IPS-20b (cell line): Measurements from ENCODE around the gene AMOT.

ENCODE experiments used
- H3K27ac ChIP-seq: one replicate; pipeline ENCODE4 v1.5.1; 2013; ENCODE audit warnings: low read length
- H3K27me3 ChIP-seq: 2 replicates; pipeline ENCODE4 v1.6.1; 2013; ENCODE audit warnings: mild to moderate bottlenecking, low read length, inconsistent platforms; ENCODE audit not compliant: insufficient read depth
- H3K36me3 ChIP-seq: 2 replicates; pipeline ENCODE4 v1.6.1; 2013; ENCODE audit warnings: low read depth, mild to moderate bottlenecking, inconsistent platforms, low read length, moderate library complexity; ENCODE audit not compliant: insufficient read depth
- H3K4me1 ChIP-seq: 2 replicates; pipeline ENCODE4 v1.6.1; 2013; ENCODE audit warnings: mild to moderate bottlenecking, control low read depth, inconsistent platforms, low read length, moderate library complexity; ENCODE audit not compliant: insufficient read depth
- H3K4me3 ChIP-seq: 2 replicates; pipeline ENCODE4 v1.5.1; 2013; ENCODE audit warnings: mild to moderate bottlenecking, low read length, inconsistent platforms
- H3K9ac ChIP-seq: 2 replicates; pipeline ENCODE4 v1.6.1; 2013; ENCODE audit warnings: low read depth, mild to moderate bottlenecking, inconsistent platforms, low read length, moderate library complexity
- H3K9me3 ChIP-seq: 2 replicates; pipeline ENCODE4 v1.6.1; 2013; ENCODE audit warnings: mild to moderate bottlenecking, low read depth, low read length, inconsistent platforms; ENCODE audit not compliant: insufficient read depth

Gene AMOT, protein sequence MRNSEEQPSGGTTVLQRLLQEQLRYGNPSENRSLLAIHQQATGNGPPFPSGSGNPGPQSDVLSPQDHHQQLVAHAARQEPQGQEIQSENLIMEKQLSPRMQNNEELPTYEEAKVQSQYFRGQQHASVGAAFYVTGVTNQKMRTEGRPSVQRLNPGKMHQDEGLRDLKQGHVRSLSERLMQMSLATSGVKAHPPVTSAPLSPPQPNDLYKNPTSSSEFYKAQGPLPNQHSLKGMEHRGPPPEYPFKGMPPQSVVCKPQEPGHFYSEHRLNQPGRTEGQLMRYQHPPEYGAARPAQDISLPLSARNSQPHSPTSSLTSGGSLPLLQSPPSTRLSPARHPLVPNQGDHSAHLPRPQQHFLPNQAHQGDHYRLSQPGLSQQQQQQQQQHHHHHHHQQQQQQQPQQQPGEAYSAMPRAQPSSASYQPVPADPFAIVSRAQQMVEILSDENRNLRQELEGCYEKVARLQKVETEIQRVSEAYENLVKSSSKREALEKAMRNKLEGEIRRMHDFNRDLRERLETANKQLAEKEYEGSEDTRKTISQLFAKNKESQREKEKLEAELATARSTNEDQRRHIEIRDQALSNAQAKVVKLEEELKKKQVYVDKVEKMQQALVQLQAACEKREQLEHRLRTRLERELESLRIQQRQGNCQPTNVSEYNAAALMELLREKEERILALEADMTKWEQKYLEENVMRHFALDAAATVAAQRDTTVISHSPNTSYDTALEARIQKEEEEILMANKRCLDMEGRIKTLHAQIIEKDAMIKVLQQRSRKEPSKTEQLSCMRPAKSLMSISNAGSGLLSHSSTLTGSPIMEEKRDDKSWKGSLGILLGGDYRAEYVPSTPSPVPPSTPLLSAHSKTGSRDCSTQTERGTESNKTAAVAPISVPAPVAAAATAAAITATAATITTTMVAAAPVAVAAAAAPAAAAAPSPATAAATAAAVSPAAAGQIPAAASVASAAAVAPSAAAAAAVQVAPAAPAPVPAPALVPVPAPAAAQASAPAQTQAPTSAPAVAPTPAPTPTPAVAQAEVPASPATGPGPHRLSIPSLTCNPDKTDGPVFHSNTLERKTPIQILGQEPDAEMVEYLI

DNA sequence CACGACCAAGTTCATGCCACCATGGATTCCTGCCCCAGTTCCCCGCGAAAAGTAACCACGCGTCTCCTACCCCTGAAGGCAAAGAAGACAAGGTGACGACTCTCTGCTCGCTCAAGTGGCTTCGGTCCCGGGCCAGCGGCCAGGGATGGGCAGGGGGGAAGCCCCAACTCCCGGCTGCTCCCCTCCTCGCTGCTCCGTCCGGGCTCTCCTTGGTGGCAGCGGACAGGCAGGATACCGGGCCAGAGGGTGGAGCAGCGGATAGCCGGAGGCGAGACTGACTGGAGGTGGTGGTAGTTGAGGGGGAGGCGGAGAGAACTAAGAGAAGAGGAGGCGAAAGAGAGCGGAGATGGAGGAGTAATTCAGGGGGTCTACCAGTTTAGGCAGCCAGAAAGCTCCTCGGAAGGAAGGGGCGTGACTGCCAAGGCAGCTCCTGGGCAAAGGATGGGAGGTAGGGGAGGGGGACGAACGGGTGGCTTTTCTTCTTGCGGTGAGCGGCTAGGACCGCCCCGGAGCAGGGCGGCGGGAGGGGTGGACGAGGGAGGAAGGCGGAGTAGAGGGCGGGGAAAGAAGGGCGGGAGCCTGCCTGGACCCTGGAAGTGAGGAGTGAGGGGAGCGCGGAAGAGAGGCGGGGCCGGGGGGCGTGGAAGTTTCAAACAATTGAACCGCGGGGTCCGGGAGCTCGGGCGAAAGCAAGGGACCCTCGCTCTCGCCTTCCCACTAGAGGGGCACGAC lies at the start of gene AMOT:
Gene AMOT, minus strand, starts transcription at position 450 of the 732 bp plus-strand sequence. CDS start 17,705 bp downstream, outside the sequence.
- no peaks in the 10 kb centered on the region for H3K36me3 ChIP-seq
- H3K9ac ChIP-seq, result peak within 1 kb of the TSS; percentile 77; the same call in 1 of the 2 replicates
- no peak within 1 kb of the TSS for H3K27ac ChIP-seq
- H3K27me3 ChIP-seq, result peaks cover 32% of the 10 kb centered on the region
- H3K9me3 ChIP-seq, result no peaks in the 10 kb centered on the region
- peaks cover 8% of the 10 kb centered on the region; the same call in 1 of the 2 replicates for H3K4me1 ChIP-seq
- peak within 1 kb of the TSS; percentile 88 for H3K4me3 ChIP-seq

DNA sequence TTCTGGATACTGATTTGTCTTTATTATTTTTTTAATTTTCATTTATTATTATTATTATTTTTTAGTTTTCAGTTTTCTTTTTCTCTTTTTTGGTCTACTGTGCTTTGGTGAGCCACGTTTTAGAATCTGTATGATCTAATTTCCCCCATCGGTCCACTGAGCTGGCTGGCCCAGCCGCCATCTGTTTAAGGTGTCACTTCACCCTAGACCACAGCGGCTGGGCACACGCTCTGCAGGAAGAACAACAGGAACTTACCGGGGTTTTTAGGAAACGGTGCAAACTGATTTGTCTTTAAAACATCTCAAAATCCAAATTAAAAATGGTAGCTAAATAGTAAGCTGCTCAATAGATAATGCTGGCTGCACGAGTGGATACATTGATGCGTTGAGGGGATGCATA lies 48.8 kb upstream of the AMOT start:
- Histone ChIP-seq H3K4me3 (no peak overlapping the region), H3K9me3 (no peaks in the 10 kb centered on the region), H3K36me3 (no peaks in the 10 kb centered on the region), H3K4me1 (no peaks in the 10 kb centered on the region), H3K27me3 (no peaks in the 10 kb centered on the region), H3K9ac (no peak overlapping the region), H3K27ac (no peak overlapping the region)

DNA sequence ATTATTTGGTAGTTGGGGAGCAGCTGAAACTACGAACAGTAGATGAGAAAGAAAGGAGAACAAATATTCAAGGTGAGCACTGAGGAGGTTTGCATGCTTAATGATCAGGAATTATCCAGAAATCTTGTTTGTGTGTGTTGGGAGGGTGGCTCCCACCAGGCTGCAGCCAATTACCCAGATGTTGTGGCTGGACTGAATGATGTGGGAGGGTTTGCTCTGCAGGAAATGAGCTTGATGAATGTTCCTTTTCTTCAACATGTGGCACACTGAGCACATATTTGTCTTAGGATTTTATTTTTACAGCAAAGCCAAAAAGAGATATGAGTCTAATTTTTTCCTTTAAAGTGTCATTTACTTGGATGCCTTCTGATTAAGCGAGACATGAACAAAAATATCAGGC lies 48.3 kb upstream of the AMOT start:
- H3K4me1 ChIP-seq, result no peaks in the 10 kb centered on the region
- no peaks in the 10 kb centered on the region for H3K27me3 ChIP-seq
- H3K9me3 ChIP-seq, result no peaks in the 10 kb centered on the region
- no peak overlapping the region for H3K9ac ChIP-seq
- no peak overlapping the region for H3K4me3 ChIP-seq
- no peak overlapping the region for H3K27ac ChIP-seq
- no peaks in the 10 kb centered on the region for H3K36me3 ChIP-seq

DNA sequence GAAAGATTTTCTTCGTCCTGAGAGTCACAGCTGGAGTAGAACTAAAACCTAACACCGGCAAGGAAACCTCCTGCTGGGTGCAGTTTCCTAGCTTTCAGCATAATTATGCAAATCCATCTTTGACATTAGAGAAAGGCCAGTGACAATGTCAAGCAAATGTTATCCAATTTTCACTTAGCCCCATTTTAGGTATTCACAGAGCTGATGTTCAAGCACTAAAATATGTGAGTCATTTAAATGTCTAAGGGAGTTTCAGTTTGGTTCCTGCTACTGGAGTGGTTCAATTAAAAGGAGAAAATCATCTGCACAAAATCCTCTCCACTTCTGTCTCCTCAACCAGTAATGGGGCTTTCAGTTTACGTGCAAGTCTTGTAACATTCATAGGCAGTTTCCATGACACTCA lies 37.1 kb upstream of the AMOT start:
- Histone ChIP-seq H3K27me3 (no peaks in the 10 kb centered on the region), H3K4me3 (no peak overlapping the region), H3K27ac (no peak overlapping the region), H3K9ac (no peak overlapping the region), H3K9me3 (no peaks in the 10 kb centered on the region), H3K36me3 (no peaks in the 10 kb centered on the region), H3K4me1 (no peaks in the 10 kb centered on the region)

DNA sequence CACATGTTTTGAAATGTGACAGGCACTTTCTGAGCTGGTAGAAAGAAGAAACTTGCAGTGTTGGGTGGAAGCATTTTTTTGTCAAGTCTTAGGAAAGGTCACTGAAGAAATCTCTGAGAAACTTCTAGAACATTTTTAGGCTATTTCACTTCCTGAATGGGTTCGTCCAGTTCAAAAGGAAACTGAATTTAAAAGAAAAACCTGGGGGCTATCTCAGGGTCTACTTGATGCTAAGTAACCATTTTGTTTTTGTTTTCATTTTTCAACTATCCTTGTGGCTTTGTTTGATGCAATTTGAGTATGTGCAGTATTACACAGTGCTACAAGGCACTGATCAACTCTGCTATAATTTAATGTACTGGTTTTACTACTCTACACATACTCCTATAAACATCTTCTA lies 34.0 kb upstream of the AMOT start:
- Histone ChIP-seq H3K27ac (no peak overlapping the region), H3K27me3 (no peaks in the 10 kb centered on the region), H3K9me3 (no peaks in the 10 kb centered on the region), H3K4me1 (no peaks in the 10 kb centered on the region), H3K4me3 (no peak overlapping the region), H3K9ac (no peak overlapping the region), H3K36me3 (no peaks in the 10 kb centered on the region)

DNA sequence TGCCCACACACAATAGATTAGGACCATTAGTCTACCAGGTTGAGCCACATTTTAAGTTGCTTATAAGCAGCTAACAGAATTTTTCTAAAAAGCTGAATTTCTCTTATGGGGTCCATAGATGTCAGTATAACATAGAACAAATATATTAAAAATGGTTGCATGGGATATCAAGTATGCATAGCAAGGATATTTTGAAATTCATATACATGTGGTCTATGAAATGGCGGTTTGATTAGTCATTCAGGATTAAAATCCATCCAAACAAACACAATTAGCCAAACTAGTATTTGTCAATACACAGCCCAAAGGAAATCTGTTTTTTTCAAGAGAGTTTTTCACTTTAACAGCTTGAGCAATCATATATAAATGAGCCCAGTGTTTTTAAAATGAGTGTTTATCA lies 33.5 kb upstream of the AMOT start:
- H3K4me3 ChIP-seq, result no peak overlapping the region
- no peaks in the 10 kb centered on the region for H3K27me3 ChIP-seq
- no peak overlapping the region for H3K27ac ChIP-seq
- H3K9me3 ChIP-seq, result no peaks in the 10 kb centered on the region
- H3K36me3 ChIP-seq, result no peaks in the 10 kb centered on the region
- no peak overlapping the region for H3K9ac ChIP-seq
- H3K4me1 ChIP-seq, result no peaks in the 10 kb centered on the region

DNA sequence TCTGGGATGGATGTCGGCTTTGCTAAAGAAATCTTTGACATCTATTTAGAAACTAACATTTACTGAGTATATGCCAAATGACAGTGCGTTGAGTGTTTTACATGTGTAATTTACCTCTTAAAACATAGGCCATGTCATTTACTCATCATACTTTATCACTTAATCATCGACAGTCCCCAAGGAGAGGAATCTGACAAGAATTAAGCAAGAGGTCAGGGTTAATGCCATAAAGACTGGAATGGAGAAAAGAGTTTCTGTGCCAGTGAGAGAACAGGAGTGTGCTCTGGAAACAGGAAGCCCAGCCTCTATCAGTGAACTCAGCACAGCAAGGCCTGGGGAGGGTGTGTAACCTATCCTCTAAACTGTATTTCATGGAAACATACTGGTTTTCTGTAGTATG lies 28.0 kb upstream of the AMOT start:
- Histone ChIP-seq H3K36me3 (no peaks in the 10 kb centered on the region), H3K9me3 (no peaks in the 10 kb centered on the region), H3K4me3 (no peak overlapping the region), H3K9ac (no peak overlapping the region), H3K27ac (no peak overlapping the region), H3K27me3 (no peaks in the 10 kb centered on the region), H3K4me1 (no peaks in the 10 kb centered on the region)

DNA sequence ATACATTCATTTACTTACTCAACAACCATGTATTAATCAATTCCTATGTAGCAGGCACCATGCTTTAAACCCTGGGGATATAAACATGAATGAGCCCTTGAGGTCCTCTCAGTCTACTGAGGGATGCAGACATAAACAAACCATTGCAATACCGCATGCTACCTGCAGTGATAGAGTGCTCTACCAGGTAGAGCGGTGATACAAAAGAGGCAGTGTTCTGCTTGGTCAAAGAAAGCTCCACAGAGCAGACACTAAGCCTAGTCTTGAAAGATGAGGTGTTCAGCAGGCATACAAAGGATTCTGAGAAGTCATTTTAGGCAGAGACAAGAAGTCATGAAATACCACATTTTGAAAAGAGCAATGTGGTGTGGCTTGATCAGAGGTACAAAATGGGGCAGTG lies 26.9 kb upstream of the AMOT start:
- H3K27me3 ChIP-seq, result no peaks in the 10 kb centered on the region
- H3K9ac ChIP-seq, result no peak overlapping the region
- H3K27ac ChIP-seq, result no peak overlapping the region
- H3K9me3 ChIP-seq, result no peaks in the 10 kb centered on the region
- no peak overlapping the region for H3K4me3 ChIP-seq
- no peaks in the 10 kb centered on the region for H3K4me1 ChIP-seq
- no peaks in the 10 kb centered on the region for H3K36me3 ChIP-seq

DNA sequence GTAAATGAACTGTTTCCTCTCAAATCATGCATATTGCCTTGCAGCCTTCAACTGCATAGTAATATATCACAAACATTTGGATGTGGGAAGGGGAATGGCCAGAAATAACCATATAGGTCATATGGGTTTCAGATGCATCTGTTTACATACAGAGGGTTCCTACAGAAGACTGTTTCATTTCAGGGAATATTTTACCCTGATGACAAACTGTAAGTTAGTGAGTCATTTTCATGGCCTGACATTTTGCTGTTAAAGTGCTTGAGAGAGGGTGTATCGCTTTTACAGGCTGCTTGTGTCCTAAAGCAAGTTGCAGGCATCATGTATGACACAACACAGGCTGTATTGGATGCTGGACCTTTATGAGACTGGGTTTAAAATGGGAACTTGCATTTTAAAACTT lies 25.5 kb upstream of the AMOT start:
- Histone ChIP-seq H3K9ac (no peak overlapping the region), H3K9me3 (no peaks in the 10 kb centered on the region), H3K4me1 (no peaks in the 10 kb centered on the region), H3K27me3 (no peaks in the 10 kb centered on the region), H3K27ac (no peak overlapping the region), H3K36me3 (no peaks in the 10 kb centered on the region), H3K4me3 (no peak overlapping the region)

DNA sequence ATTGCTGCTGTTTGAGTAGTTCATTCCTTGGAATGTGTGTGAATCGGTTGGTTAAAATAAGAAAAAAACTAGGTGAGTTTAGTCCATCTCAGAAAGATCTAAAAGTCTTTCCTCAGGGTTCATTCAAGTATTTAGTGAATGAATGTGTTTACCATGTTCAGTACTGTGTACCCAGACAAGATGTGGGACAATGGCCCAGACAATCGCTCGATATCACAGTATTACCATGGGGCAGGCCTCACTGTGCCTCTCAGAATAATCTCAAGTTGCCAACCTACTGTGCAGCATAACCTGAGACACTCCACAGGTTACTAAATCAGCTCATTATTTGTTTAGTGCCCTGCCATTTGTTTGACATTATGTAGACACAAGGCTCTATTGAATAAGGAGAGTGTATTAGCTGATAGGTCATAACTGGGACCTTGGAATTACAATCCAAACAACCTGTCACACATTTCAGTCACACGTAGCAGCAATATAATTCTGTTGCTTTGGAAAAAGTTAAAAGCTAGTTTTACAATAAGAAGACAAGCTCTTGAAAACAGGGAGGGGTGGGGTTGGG lies 24.9 kb upstream of the AMOT start:
- H3K9me3 ChIP-seq, result no peaks in the 10 kb centered on the region
- no peak overlapping the region for H3K4me3 ChIP-seq

DNA sequence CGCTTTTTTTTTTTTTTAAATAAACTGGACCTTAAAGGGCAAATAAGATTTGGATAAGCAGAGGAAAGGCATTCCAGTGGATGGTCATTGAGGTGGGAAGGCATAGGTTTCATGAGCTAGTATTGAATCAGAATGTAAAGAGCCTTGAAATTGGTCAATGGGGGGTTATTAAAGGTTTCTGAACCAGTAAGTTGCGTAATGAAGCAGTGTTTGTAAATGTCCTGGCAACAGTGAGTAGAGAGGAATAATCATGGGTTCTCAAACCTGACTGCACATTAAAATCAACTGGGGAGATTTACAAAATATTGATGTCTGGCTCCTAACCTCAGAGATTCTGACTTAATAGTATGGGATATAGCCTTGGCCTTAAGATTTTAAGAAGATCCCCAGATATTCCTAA lies 23.2 kb upstream of the AMOT start:
- no peak overlapping the region for H3K4me3 ChIP-seq
- H3K36me3 ChIP-seq, result no peaks in the 10 kb centered on the region
- no peaks in the 10 kb centered on the region for H3K4me1 ChIP-seq
- no peaks in the 10 kb centered on the region for H3K27me3 ChIP-seq
- no peak overlapping the region for H3K9ac ChIP-seq
- no peak overlapping the region for H3K27ac ChIP-seq
- no peaks in the 10 kb centered on the region for H3K9me3 ChIP-seq

More for the DNA sequence above, 24.9 kb upstream of the AMOT start:
- H3K27me3 ChIP-seq, result no peaks in the 10 kb centered on the region
- no peaks in the 10 kb centered on the region for H3K4me1 ChIP-seq
- H3K27ac ChIP-seq, result no peak overlapping the region
- H3K9ac ChIP-seq, result no peak overlapping the region
- H3K36me3 ChIP-seq, result no peaks in the 10 kb centered on the region
